ENCODE measurements around the gene HNRNPAB.

HNRNPAB gene

DNA sequence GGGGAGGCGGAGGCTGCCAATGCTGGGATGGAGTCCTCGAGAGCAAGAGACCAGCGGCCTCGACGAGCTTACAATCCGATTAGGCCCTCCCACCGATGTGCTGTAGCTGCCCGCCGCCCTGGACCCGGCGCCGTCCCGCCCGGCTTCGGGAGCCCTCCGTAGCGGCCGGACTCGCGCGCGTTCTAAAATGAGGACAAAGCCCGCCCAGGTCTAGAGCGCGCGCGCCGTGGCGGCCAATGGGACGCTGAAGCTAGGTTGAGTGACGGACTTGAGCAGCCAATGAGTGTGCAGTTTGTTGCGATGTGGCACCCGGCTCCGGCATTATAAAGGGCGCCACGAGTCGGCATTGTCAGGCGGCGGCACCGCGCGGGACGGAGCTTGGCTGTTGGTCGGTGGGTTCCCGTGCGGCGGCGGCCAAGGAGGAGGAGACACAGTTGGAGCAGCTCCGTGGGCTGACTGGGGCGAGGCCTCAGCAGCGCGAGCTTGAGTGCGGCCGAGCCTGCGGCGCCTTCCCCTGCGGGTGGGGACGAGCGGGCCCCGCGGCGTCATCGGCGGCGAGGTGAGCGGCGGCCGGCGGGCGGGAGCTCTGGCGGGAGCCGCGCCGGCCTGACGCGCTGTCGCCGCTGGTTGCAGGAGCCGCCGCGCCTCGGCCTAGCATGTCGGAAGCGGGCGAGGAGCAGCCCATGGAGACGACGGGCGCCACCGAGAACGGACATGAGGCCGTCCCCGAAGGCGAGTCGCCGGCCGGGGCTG, at the start of gene HNRNPAB:
Gene HNRNPAB, plus strand, starts transcription at position 352 of the 753 bp plus-strand sequence. Its CDS starts 305 bp downstream, at position 657.
- peak; percentile 97 for DNase-seq (ENCODE audit: low read depth)

DNA sequence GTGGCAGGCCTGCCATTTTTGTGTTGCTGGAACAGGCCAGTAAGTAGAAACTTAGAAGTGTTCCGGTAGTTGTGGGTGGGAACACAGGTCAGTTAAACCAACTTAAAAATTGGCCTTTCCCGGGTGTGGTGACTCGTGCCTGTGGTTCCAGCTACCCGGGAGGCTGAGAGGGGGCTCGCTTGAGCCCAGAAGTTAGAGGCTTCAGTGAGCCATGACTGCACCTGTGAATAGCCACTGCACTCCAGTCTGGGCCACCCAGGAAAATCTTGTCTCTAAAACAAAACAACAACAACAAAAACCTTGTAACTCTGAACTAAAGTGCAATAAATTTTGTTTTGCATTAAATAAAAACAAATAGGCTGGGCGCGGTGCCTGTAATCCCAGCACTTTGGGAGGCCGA, 49.3 kb upstream of the HNRNPAB start:
- DNase-seq (ENCODE audit: low read depth) = peak; percentile 15

DNA sequence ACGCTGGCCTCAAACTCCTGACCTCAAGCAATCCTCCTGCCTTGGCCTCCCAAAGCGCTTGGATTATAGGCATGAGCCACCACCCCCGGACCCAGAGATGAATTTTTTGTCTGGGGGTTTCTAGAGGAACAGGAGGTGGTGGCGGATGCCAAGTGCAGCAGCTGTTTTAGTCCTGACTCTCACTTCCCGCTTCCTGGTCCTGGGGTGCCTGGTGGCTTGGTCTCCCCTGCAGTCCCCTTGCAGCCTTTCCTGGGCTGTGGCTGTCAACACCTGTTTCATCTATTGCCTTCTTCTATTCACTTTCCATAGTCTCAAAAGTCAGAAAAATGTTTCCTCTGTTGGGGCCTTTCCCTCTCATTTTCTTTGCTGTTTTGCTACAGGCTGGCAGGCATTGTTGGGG, 44.2 kb upstream of the HNRNPAB start:
- no peak for DNase-seq (ENCODE audit: low read depth)

DNA sequence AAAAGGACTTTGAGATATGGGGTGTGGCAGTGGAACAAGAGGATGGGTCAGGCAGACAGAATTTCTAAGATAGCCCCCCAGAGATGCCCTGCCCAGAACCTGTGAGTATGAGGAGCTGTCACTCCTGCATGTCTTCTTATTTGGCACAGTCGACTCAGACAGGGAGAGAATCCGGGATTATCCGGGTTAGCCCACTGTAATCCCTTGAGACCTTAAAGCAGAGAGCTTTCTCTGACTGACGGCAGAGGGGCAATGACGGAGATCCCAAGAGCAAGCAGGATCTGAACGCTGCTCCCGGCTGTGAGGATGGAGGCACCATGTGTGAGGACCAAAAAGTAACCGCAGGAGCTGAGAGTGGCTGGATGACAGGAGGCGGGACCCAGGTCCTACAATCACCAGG, 41.9 kb upstream of the HNRNPAB start:
- no peak for DNase-seq (ENCODE audit: low read depth)

DNA sequence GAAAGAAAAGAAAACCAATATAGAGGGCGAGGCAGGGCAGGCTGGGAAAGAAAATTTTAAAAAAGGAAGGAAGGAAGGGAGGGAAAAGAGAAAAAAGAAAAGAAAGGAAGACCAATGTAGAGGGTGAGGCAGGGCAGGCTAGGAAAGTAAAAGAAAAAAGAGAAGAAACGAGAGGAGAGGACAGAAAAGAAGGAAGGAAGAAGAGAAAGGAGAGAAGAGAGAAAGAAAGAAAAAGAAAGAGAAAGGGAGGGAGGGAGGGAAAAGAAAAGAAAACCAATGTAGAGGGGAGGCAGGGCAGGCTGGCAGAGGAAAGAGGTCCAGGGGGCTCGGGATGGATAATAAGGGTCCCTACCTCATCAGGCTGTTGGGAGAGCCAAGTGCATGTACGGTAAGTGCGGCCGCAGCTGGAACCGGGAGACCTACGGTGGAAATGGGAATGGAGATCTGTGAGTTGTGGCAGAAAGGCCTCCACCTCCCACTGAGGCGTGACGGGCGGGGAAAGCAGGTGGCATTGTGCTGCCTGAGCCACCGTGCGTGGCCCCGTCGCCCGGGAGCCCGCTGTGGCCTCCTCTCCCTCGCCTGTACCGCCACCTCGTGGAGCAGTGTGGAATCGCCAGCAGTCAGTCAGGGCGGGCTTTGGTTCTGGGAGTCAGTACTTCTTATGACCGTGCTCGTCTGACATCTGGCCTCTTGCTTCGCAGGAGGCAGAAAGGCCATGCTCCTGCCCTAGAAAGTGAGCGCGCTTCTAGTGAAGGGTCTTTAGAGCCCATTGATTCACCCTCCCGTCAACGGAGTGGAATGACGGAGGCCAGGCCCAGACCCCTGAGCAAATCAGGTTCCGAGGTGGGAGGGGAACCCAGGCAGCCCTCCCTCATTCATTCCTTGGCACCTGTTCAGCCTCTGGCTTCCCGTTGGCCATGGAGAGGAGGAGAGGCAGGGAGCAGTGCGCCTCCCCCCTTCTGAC, 40.3 kb upstream of the HNRNPAB start:
- DNase-seq (ENCODE audit: low read depth) = peak; percentile 78

DNA sequence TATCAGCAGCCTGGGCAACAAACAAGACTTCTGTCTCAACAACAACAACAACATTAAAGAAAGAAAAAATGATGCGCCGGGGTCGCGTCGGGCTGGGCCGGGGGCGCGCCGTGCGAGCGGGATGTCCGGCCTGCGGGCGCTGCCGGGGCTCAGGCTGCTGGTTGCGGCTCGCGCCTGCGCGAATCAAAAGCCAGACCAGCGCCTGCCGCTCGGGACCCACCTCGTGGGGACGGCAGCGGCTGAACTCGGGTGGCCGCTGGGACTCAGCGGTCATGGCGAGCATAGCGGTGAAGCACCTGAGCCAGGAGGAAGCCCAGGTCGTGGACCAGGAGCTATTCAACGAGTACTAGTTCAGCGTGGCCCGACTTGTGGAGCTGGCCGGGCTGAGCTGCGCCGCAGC, 38.8 kb upstream of the HNRNPAB start:
- DNase-seq (ENCODE audit: low read depth) = no peak

DNA sequence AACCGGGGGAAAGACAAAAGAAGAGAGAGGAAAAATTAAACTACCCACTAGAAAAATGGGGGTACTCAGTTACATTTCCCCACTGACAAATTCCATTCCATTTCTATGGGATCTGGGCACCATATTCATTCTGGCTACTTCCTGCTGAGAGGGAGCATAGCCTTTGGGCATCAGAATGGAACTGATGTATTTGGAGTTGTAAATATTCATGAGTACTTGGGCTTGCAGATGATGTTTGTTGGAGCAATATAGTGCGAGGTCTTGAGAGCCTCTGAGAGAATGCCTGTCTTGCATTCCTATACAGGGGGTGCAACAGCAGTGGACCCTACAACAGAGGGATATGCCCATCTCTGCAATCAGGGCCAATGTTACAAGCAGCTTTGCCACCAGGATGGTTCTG, 33.9 kb upstream of the HNRNPAB start:
- no peak for DNase-seq (ENCODE audit: low read depth)

DNA sequence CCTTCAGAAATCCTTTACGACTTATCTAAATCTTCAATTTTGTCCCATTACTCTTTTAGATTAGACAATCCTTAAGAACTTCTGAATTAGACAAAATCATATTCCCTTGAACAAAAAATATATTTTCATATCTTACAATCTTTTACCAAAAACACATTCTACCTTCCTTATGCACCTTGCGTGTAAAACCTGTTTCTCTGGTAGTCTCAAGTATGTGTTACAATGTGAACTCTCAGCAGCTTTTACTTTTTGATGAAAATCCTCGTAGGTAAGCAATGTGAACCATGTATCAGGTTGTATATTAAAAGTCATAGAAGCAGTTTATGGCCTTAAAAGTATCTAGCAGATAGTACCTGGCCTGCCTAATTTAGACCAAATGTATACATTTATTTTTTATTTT, 29.9 kb upstream of the HNRNPAB start:
- DNase-seq (ENCODE audit: low read depth) = no peak

DNA sequence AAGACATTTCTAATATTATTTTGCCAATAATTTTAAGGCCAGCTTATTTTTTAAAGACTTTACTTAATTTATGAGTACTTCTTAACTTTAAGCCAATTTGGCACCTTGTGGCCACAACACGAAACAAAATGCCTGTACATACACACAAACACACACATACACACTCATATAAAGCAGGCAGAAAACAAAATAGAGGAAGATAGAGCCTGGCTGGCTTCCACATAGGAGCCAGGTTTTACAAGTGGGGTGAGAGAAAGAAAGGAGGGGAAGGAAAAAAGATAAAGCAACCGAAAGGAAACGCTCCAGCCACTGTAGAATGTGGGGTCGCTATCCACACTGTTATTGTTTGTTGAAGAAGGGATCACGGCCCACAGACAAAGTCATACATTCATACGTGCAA, 27.5 kb upstream of the HNRNPAB start:
- no peak for DNase-seq (ENCODE audit: low read depth)

DNA sequence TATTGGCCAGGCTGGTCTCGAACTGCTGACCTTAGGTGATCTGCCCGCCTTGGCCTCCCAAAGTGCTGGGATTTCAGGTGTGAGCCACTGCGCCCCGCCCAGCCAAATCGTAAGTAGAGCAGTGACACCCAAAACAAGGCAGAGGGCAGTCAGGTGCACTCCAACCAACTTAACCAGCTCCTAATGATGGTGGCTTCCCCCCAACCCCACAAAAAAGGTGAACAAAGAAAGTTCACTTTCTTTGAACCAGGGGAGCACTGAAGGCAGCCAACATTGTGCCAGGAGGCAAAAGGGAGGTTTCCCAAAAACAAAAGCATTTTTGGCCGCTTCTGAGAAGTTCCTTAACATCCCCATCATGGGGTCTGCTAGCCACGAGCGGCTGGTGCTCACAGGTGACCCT, 26.8 kb upstream of the HNRNPAB start:
- no peak for DNase-seq (ENCODE audit: low read depth)

DNA sequence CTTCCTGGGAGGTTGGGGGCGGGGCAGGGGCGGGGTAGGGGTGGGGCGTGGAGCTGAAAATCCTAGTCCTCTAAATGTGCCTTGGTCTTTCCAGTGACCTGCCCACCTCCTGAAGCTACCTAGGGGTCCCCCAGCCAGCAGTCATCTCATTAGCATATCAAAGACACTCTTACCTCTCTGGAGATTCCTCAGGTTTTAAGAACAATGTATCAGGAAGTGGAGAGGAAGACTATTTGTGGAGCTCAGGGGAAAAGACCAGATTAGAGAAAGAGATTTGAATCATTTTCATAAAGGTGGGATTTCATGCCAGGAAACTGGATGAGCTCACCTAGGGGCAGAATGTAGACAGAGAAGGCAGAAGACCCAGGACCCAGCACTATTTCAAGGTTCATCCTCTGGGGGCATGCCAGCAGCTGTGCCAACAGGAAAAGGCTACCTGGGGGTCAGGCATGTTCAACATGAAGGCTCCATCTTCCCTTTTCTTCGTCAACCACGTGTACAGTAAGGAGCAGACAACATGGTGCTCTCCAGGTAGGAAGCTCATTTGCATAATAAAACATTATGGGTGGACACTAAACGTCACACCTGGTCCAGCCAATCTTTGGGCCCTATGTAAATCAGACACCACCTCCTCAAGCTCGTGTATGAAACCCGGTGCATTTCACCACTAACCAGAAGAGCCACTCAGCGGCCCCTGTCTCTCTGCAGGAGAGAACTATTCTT, 24.0 kb upstream of the HNRNPAB start:
- DNase-seq (ENCODE audit: low read depth) = no peak

DNA sequence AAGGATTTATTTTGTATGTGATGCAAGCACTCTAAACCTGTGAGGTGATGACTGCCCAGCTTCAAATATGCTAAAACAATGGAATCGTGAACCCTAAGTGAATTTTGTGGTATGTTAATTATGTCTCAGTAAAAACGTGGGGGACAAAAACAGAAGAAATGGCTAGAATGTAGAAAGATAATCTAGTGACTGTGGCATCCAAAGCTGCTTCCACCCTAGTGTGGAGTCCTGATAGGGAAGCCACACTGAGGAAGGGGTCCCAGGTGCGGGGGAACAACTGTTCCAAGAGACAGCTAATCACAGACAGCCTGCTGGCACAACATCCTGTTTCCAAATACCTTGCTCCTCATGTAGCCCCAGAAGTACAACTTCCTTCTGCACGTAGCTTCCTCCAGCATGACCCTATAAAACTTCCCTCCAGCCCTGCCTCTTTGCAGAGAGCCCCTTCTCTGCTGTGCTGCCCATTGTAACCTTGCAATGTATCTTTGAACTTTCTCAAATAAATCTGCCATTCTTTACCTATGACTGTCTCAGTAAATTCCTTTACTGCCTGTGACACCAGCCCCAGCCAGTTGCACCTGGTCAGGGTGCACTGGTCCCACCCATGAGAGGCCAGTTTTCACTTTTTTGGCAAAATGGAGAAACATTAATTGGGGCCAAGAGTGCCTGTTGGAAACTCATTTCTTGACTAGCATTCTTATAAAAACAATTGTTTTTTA, 22.0 kb upstream of the HNRNPAB start:
- no peak for DNase-seq (ENCODE audit: low read depth)

DNA sequence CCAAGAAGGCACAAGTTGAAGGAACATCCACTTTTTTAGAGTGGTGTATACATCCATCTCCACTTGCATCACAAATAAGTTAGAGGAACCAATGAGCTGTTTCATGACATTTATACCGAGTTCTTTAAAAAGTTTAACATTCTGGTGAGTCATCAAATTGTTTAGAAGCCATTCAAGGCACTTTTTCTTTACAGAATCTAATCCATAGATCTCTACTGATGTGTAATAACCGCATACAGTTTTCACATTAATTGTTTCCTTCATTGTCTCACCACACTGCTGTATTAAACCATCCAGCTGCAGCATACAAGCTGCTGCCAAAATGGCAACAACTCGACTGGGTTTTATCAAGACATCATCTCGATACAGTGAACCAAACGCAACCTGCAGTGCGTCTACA, 17.9 kb upstream of the HNRNPAB start:
- DNase-seq (ENCODE audit: low read depth) = peak; percentile 34

DNA sequence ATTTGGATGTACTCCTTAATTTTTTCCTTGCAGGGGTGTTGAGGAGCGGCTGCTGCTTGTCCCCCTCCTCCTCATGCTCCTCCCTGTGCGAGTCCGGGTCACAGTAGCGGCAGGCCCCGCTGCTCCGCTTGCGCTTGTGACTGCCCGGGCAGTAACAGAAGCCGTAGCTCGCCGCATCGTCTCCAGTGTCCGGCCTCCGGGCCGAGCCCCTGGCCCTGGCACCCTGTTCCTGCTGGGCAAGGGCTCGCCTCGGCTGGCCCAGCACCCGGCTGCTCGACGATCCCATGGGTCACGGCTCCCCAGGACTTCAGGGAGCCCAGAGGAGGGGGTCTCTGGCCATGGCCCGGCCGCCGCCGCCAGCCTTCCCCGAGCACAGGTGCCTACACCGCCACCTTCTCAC, 17.3 kb upstream of the HNRNPAB start, which contains the start of gene GMCL2:
Gene GMCL2, minus strand, starts transcription at position 358 of the 400 bp plus-strand sequence. Its CDS starts 72 bp downstream, at position 286.
- no peak for DNase-seq (ENCODE audit: low read depth)

DNA sequence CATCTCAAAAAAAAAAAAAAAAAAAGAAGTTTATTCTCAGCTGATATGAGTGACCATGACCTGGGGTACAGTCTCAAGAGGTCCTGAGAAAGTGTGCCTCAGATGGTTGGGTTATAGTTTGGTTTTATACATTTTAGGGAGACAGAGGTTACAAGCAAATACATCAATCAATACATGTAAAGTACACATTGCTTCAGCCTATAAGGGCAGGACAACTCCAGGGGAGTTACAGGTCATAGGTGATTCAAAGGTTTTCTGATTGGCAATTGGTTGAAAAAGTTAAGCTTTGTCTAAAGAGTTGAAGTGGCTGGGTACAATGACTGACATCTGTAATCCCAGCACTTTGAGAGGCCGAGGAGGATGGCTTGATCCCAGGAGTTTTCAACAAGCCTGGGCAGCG, 14.9 kb upstream of the HNRNPAB start:
- DNase-seq (ENCODE audit: low read depth) = no peak

DNA sequence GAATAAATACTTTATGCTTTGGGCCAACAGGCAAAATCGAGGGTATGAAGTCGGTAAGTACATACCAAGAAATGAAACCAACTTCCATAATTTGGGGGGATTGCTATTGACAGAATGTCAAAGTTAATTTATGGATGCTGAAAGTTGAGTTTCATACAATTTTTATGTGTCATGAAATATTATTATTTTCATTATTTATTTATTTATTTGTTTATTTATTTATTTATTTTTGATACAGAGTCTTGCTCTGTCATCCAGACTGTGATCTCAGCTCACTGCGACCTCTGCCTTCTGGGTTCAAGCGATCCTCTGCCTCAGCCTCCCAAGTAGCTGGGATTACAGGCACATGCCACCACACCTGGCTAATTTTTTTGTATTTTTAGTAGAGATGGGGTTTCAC, 12.7 kb upstream of the HNRNPAB start:
- DNase-seq (ENCODE audit: low read depth) = no peak

DNA sequence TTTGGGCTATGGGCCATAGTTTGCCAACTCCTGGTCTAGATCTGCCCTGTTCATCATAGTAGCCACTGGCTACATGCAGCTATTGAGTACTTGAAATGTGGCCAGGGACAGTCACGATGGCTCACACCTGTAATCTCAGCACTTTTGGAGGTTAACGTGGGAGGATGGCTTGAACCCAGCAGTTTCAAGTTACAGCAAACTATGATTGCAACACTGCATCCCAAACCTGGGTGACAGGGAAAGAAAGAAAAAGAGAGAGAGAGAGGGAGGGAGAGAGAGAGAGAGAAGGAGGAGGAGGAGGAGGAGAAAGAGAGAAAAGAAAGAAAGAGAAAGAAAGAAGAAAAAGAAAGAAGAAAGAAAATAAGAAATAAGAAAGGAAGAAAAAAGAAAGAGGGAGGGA, 12.1 kb upstream of the HNRNPAB start:
- no peak for DNase-seq (ENCODE audit: low read depth)

DNA sequence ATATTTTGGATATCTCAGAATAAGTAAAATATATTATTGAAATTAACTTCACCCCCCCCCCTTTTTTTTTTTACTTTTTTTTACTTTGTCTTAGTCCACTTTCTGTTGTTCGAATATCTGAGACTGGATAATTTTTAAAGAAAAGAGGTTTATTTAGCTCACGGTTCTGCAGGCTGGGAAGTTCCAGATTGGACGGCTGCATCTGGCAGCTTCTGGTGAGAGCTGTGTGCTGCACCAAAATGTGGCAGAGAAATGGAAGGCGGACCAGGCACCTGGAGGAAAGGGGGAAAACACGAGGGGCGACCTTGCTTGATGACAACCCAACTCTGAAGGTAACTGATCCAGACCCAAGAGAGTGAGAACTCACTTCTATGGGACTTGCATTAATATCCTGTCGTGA, 11.5 kb upstream of the HNRNPAB start:
- DNase-seq (ENCODE audit: low read depth) = no peak

DNA sequence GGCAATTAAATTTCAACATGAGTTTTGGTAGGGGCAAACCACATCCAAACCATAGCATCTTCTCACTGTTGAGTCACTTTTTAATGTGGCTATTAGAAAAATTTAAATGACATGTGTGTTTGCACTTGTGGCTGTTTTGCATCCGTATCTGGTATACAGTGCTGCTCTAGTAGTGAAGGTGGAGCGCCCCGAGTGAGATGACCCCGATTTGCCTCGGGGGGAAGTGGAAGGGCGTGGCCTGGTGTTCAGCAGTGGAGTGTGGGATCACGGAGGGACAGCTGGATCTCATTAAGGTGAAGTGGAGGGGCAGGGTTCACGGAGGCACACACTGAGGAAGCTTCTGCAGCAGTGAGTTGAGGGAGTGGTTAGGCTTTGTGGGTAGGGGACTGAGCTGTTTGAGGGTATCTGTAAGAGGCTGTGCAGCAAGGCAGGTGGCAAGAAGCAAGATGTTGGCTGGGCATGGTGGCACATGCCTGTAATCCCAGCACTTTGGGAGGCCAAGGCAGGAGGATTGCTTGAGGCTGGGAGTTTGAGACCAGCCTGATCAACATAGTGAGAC, 11.0 kb upstream of the HNRNPAB start:
- DNase-seq (ENCODE audit: low read depth) = no peak

DNA sequence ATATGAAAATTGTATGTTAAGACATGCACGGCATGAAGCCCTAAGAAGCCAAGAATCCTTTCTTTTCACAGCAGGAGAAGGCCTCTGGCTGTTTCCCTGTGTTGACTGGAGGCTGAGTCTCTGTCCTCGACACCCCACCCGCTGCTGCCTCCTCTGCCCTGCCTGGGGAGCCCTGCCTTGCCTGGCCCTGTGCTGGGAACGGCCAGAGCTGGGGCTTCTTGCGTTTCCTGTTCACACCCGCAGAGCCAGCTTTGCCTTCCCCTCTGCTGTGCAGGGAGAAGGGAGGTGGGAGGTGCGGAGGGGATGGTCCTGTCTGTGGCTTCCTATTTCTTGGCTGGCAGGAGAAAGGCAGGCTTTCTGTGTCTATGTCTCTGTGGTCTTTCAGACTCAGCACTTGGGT, 10.3 kb upstream of the HNRNPAB start:
- DNase-seq (ENCODE audit: low read depth) = no peak

DNA sequence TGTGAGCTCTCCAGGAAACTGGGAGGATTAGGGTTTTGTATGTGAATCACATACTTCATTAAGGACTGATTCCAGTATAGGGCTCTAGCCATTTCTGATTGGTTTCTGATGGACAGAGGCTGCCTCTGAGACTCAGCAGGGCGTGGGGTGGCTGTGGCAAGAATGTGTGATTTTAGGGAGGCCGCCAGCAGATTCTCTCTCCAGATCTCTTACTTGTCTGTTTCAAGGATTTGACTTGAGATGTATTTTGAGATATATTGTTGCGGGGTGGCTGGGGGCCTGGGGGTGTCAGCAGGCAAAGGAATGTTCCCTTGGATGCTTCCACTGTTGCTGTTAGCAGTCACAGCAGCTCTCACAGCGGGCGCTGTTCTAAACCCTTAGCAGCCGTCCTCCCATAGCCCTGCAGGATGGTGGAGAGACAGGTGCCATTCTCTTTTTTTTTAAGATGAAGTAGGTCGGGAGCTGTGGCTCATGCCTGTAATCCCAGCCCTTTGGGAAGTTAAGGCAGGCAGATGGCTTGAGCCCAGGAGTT, 8.0 kb upstream of the HNRNPAB start:
- no peak for DNase-seq (ENCODE audit: low read depth)
